Measurements from ENCODE around the gene ZNF778. TPM values are rescaled to one million over a fixed set of nuclear protein-coding genes. Genes with fewer than 3 reads are reported as not detected.

Gene ZNF778
- total RNA-seq (ENCODE audit: low replicate concordance), result 21.5 and 26.1 TPM in 2 replicates

- H3K27ac Mint-ChIP-seq, result no peak within 1 kb of the TSS
- H3K9me3 ChIP-seq (ENCODE audit: low read depth), result no peaks in the 10 kb centered on the region
- no peaks in the 10 kb centered on the region for H3K27me3 ChIP-seq
- H3K36me3 Mint-ChIP-seq, result peaks cover 7% of the 10 kb centered on the region
- TF ChIP-seq CTCF (IDR thresholded peaks at IDR 0.05), result no peak
- TF ChIP-seq EZH2 (IDR thresholded peaks at IDR 0.05), result no peak
- TF ChIP-seq EZH2phosphoT487 (IDR thresholded peaks at IDR 0.05), result no peak
- peak within 1 kb of the TSS; percentile 27 for H3K27ac ChIP-seq
- H3K4me2 ChIP-seq, result peak within 1 kb of the TSS; percentile 85
- no peaks in the 10 kb centered on the region for H3K9me3 Mint-ChIP-seq
- peaks cover 2% of the 10 kb centered on the region for H3K27me3 Mint-ChIP-seq (ENCODE audit: insufficient read depth, low read depth)
- H3K4me3 ChIP-seq, result peak within 1 kb of the TSS; percentile 87
- H3K79me2 ChIP-seq (ENCODE audit: low read depth), result peaks cover 22% of the 10 kb centered on the region
- peaks cover 3% of the 10 kb centered on the region for H3K4me1 ChIP-seq
- no peaks in the 10 kb centered on the region for H3K36me3 ChIP-seq
- peaks cover 3% of the 10 kb centered on the region for H4K20me1 ChIP-seq (ENCODE audit: low read depth)
- peak within 1 kb of the TSS; percentile 31 for H2AFZ ChIP-seq (replicated peaks)
- H3K4me3 Mint-ChIP-seq, result peak within 1 kb of the TSS; percentile 93
- peak; percentile 91 for DNase-seq (ENCODE audit: low spot score)
- peak within 1 kb of the TSS; percentile 84 for H3K9ac ChIP-seq
- H3F3A ChIP-seq (ENCODE audit: low read depth), result peaks cover 6% of the 10 kb centered on the region
- H3K4me1 Mint-ChIP-seq, result peaks cover 12% of the 10 kb centered on the region
Observed at GRCh38 chr16:89217388-89218191, at the start of gene ZNF778. TSS of gene ZNF778 (plus strand) at chr16:89217703. CDS start at chr16:89221128, 3,425 bp downstream.

- Histone ChIP-seq H2AFZ (replicated peaks) (no peak overlapping the region), H3K27me3 (peaks cover 49% of the 10 kb centered on the region), H3K79me2 (ENCODE audit: low read depth) (no peaks in the 10 kb centered on the region), H3K4me2 (no peak overlapping the region), H3K36me3 (no peaks in the 10 kb centered on the region), H3K9ac (no peak overlapping the region), H3K4me1 (peaks cover 27% of the 10 kb centered on the region), H3K27ac (no peak overlapping the region), H3K4me3 (no peak overlapping the region), H3K9me3 (ENCODE audit: low read depth) (no peaks in the 10 kb centered on the region), H3F3A (ENCODE audit: low read depth) (peaks cover 3% of the 10 kb centered on the region), H4K20me1 (ENCODE audit: low read depth) (peaks cover 24% of the 10 kb centered on the region)
- Mint-ChIP-seq H3K4me3 (no peak overlapping the region), H3K9me3 (no peaks in the 10 kb centered on the region), H3K36me3 (no peaks in the 10 kb centered on the region), H3K27me3 (ENCODE audit: insufficient read depth, low read depth) (peaks cover 12% of the 10 kb centered on the region), H3K27ac (peak overlapping the region; percentile 74), H3K4me1 (peaks cover 26% of the 10 kb centered on the region)
- DNase-seq (ENCODE audit: low spot score), result no peak
- TF ChIP-seq EZH2 (IDR thresholded peaks at IDR 0.05) (no peak), EZH2phosphoT487 (IDR thresholded peaks at IDR 0.05) (no peak), CTCF (IDR thresholded peaks at IDR 0.05) (no peak)
Observed at GRCh38 chr16:89168381-89169189, 48.9 kb upstream of the ZNF778 start.

GRCh38 chr16:89169778-89170177 is 47.7 kb upstream of the ZNF778 start:
- Histone ChIP-seq H3K9me3 (ENCODE audit: low read depth) (no peaks in the 10 kb centered on the region), H3K4me2 (no peak overlapping the region), H3K4me1 (peaks cover 23% of the 10 kb centered on the region), H3K27ac (no peak overlapping the region), H3K27me3 (peaks cover 49% of the 10 kb centered on the region), H3K9ac (no peak overlapping the region), H2AFZ (replicated peaks) (no peak overlapping the region), H3F3A (ENCODE audit: low read depth) (no peaks in the 10 kb centered on the region), H3K36me3 (no peaks in the 10 kb centered on the region), H3K79me2 (ENCODE audit: low read depth) (no peaks in the 10 kb centered on the region), H3K4me3 (no peak overlapping the region), H4K20me1 (ENCODE audit: low read depth) (peaks cover 24% of the 10 kb centered on the region)
- H3K27me3 Mint-ChIP-seq (ENCODE audit: insufficient read depth, low read depth), result peaks cover 14% of the 10 kb centered on the region
- DNase-seq (ENCODE audit: low spot score), result no peak
- TF ChIP-seq CTCF (IDR thresholded peaks at IDR 0.05) (no peak), EZH2phosphoT487 (IDR thresholded peaks at IDR 0.05) (no peak), EZH2 (IDR thresholded peaks at IDR 0.05) (no peak)
- H3K36me3 Mint-ChIP-seq, result no peaks in the 10 kb centered on the region
- peaks cover 17% of the 10 kb centered on the region for H3K4me1 Mint-ChIP-seq
- no peaks in the 10 kb centered on the region for H3K9me3 Mint-ChIP-seq
- H3K4me3 Mint-ChIP-seq, result no peak overlapping the region
- H3K27ac Mint-ChIP-seq, result no peak overlapping the region

Data from neural progenitor cell (in vitro differentiated cells).